NCI-H82 (cell line): ENCODE data around the gene RASL11A.
"Not testable (repeated sequence)": the region's sequence is repeated elsewhere in the genome, so short reads cannot be mapped to it uniquely, and the experiment has no call there.

Experiments
- DNase-seq: peaks from one replicate; lab custom pipeline; 2025; lab: John Stamatoyannopoulos, UW

Gene RASL11A

GRCh38 chr13:27267596-27267995 is 3.0 kb upstream of the RASL11A start:
- no peak for DNase-seq

GRCh38 chr13:27269114-27269665 is 1.4 kb upstream of the RASL11A start:
- no peak for DNase-seq

- no peak for DNase-seq
Measured at GRCh38 chr13:27271570-27272096, 1.0 kb downstream of the RASL11A start.

- DNase-seq: no peak
Measured at GRCh38 chr13:27273658-27274425, 3.2 kb downstream of the RASL11A start.

GRCh38 chr13:27274631-27275030 is 4.0 kb downstream of the RASL11A start:
- no peak for DNase-seq

GRCh38 chr13:27276188-27276587 is 5.6 kb downstream of the RASL11A start:
- no peak for DNase-seq

- DNase-seq: no peak
Measured at GRCh38 chr13:27279506-27279905, 8.9 kb downstream of the RASL11A start.

- DNase-seq: no peak
Measured at GRCh38 chr13:27280009-27280656, 9.5 kb downstream of the RASL11A start.

- DNase-seq: no peak
Measured at GRCh38 chr13:27280841-27281240, 10.2 kb downstream of the RASL11A start.

- DNase-seq: no peak
Measured at GRCh38 chr13:27281420-27281819, 10.8 kb downstream of the RASL11A start.

- peak; percentile 60 for DNase-seq
Measured at GRCh38 chr13:27283906-27284493, 13.4 kb downstream of the RASL11A start.

- no peak for DNase-seq
Measured at GRCh38 chr13:27288392-27288791, 17.8 kb downstream of the RASL11A start.

GRCh38 chr13:27289011-27289665 is 18.5 kb downstream of the RASL11A start:
- DNase-seq: no peak

GRCh38 chr13:27290715-27291114 is 20.1 kb downstream of the RASL11A start:
- DNase-seq: no peak

GRCh38 chr13:27291967-27292366 is 21.3 kb downstream of the RASL11A start:
- not testable (repeated sequence) for DNase-seq

- no peak for DNase-seq
Measured at GRCh38 chr13:27293076-27293691, 22.6 kb downstream of the RASL11A start.

GRCh38 chr13:27293873-27294515 is 23.4 kb downstream of the RASL11A start:
- no peak for DNase-seq

GRCh38 chr13:27295096-27295495 is 24.5 kb downstream of the RASL11A start:
- no peak for DNase-seq

GRCh38 chr13:27295660-27296059 is 25.0 kb downstream of the RASL11A start:
- DNase-seq: no peak

- no peak for DNase-seq
Measured at GRCh38 chr13:27296496-27296895, 25.9 kb downstream of the RASL11A start.

GRCh38 chr13:27298849-27299248 is 28.2 kb downstream of the RASL11A start:
- no peak for DNase-seq
